Activated naive CD8-positive, alpha-beta T cell (primary cell): ENCODE results near the gene KIAA0319L.

Experiments
- H3K27ac Mint-ChIP-seq: one replicate; pipeline ENCODE4 v1.8.0; 2021; ENCODE audit warnings: mixed read lengths
- H3K27me3 Mint-ChIP-seq: one replicate; pipeline ENCODE4 v1.8.0; 2021; ENCODE audit warnings: mixed read lengths
- H3K36me3 Mint-ChIP-seq: one replicate; pipeline ENCODE4 v1.8.0; 2021; ENCODE audit warnings: mixed read lengths
- H3K4me1 Mint-ChIP-seq: one replicate; pipeline ENCODE4 v1.8.0; 2021; ENCODE audit warnings: low read depth, mixed read lengths
- H3K4me3 Mint-ChIP-seq: one replicate; pipeline ENCODE4 v1.8.0; 2021; ENCODE audit warnings: mild to moderate bottlenecking, mixed read lengths
- H3K9me3 Mint-ChIP-seq: one replicate; pipeline ENCODE4 v1.8.0; 2021; ENCODE audit warnings: low read depth, mixed read lengths

The KIAA0319L gene

GRCh38 chr1:35561297-35561971 is 4.2 kb upstream of the KIAA0319L start:
- H3K27me3 Mint-ChIP-seq: no peaks in the 10 kb centered on the region
- no peak overlapping the region for H3K4me3 Mint-ChIP-seq
- peaks cover 31% of the 10 kb centered on the region for H3K4me1 Mint-ChIP-seq
- H3K36me3 Mint-ChIP-seq: no peaks in the 10 kb centered on the region
- no peaks in the 10 kb centered on the region for H3K9me3 Mint-ChIP-seq
- no peak overlapping the region for H3K27ac Mint-ChIP-seq

GRCh38 chr1:35560256-35561225 is 3.3 kb upstream of the KIAA0319L start:
- Mint-ChIP-seq H3K36me3 (no peaks in the 10 kb centered on the region), H3K27ac (no peak overlapping the region), H3K4me1 (peaks cover 40% of the 10 kb centered on the region), H3K4me3 (no peak overlapping the region), H3K9me3 (no peaks in the 10 kb centered on the region), H3K27me3 (no peaks in the 10 kb centered on the region)

- Mint-ChIP-seq H3K27ac (peak overlapping the region; percentile 51), H3K36me3 (no peaks in the 10 kb centered on the region), H3K4me3 (peak overlapping the region; percentile 95), H3K27me3 (no peaks in the 10 kb centered on the region), H3K4me1 (peaks cover 45% of the 10 kb centered on the region), H3K9me3 (no peaks in the 10 kb centered on the region)
Measured at GRCh38 chr1:35559317-35559944, 2.2 kb upstream of the KIAA0319L start.

GRCh38 chr1:35558374-35559316 is 1.4 kb upstream of the KIAA0319L start:
- H3K36me3 Mint-ChIP-seq: no peaks in the 10 kb centered on the region
- H3K9me3 Mint-ChIP-seq: no peaks in the 10 kb centered on the region
- peak overlapping the region; percentile 93 for H3K27ac Mint-ChIP-seq
- H3K4me3 Mint-ChIP-seq: peak overlapping the region; percentile 95
- H3K4me1 Mint-ChIP-seq: peaks cover 48% of the 10 kb centered on the region
- no peaks in the 10 kb centered on the region for H3K27me3 Mint-ChIP-seq

GRCh38 chr1:35557611-35558373 is 589 bp upstream of the KIAA0319L start, which contains the start of gene NCDN:
NCDN (plus strand) TSS chr1:35557799; CDS start chr1:35558191, 392 bp downstream.
- H3K9me3 Mint-ChIP-seq: no peaks in the 10 kb centered on the region
- peak within 1 kb of the TSS; percentile 95 for H3K4me3 Mint-ChIP-seq
- H3K36me3 Mint-ChIP-seq: no peaks in the 10 kb centered on the region
- peaks cover 52% of the 10 kb centered on the region for H3K4me1 Mint-ChIP-seq
- peak within 1 kb of the TSS; percentile 93 for H3K27ac Mint-ChIP-seq
- H3K27me3 Mint-ChIP-seq: no peaks in the 10 kb centered on the region

- Mint-ChIP-seq H3K4me1 (peaks cover 55% of the 10 kb centered on the region), H3K27me3 (no peaks in the 10 kb centered on the region), H3K36me3 (no peaks in the 10 kb centered on the region), H3K4me3 (peak overlapping the region; percentile 95), H3K9me3 (no peaks in the 10 kb centered on the region), H3K27ac (peak overlapping the region; percentile 62)
Measured at GRCh38 chr1:35556484-35557117, 602 bp downstream of the KIAA0319L start.

GRCh38 chr1:35555601-35556477 is 1.4 kb downstream of the KIAA0319L start:
- Mint-ChIP-seq H3K36me3 (no peaks in the 10 kb centered on the region), H3K4me3 (peak overlapping the region; percentile 95), H3K9me3 (no peaks in the 10 kb centered on the region), H3K27me3 (no peaks in the 10 kb centered on the region), H3K4me1 (peaks cover 54% of the 10 kb centered on the region), H3K27ac (peak overlapping the region; percentile 62)

GRCh38 chr1:35555212-35555584 is 2.0 kb downstream of the KIAA0319L start:
- no peaks in the 10 kb centered on the region for H3K9me3 Mint-ChIP-seq
- peak overlapping the region; percentile 95 for H3K4me3 Mint-ChIP-seq
- no peaks in the 10 kb centered on the region for H3K36me3 Mint-ChIP-seq
- H3K27ac Mint-ChIP-seq: peak overlapping the region; percentile 62
- H3K27me3 Mint-ChIP-seq: no peaks in the 10 kb centered on the region
- H3K4me1 Mint-ChIP-seq: peaks cover 56% of the 10 kb centered on the region

GRCh38 chr1:35554266-35555211 is 2.7 kb downstream of the KIAA0319L start:
- no peaks in the 10 kb centered on the region for H3K36me3 Mint-ChIP-seq
- peak overlapping the region; percentile 62 for H3K27ac Mint-ChIP-seq
- peaks cover 53% of the 10 kb centered on the region for H3K4me1 Mint-ChIP-seq
- no peak overlapping the region for H3K4me3 Mint-ChIP-seq
- H3K27me3 Mint-ChIP-seq: no peaks in the 10 kb centered on the region
- no peaks in the 10 kb centered on the region for H3K9me3 Mint-ChIP-seq

GRCh38 chr1:35553851-35554250 is 3.4 kb downstream of the KIAA0319L start:
- H3K4me3 Mint-ChIP-seq: no peak overlapping the region
- no peaks in the 10 kb centered on the region for H3K27me3 Mint-ChIP-seq
- H3K27ac Mint-ChIP-seq: no peak overlapping the region
- no peaks in the 10 kb centered on the region for H3K9me3 Mint-ChIP-seq
- H3K4me1 Mint-ChIP-seq: peaks cover 54% of the 10 kb centered on the region
- H3K36me3 Mint-ChIP-seq: no peaks in the 10 kb centered on the region

GRCh38 chr1:35546614-35547013 is 10.6 kb downstream of the KIAA0319L start:
- H3K4me1 Mint-ChIP-seq: peaks cover 55% of the 10 kb centered on the region
- H3K4me3 Mint-ChIP-seq: no peak overlapping the region
- H3K9me3 Mint-ChIP-seq: no peaks in the 10 kb centered on the region
- peaks cover 6% of the 10 kb centered on the region for H3K36me3 Mint-ChIP-seq
- no peak overlapping the region for H3K27ac Mint-ChIP-seq
- H3K27me3 Mint-ChIP-seq: no peaks in the 10 kb centered on the region

- Mint-ChIP-seq H3K4me3 (no peak overlapping the region), H3K36me3 (peaks cover 6% of the 10 kb centered on the region), H3K27ac (peak overlapping the region; percentile 13), H3K4me1 (peaks cover 62% of the 10 kb centered on the region), H3K9me3 (no peaks in the 10 kb centered on the region), H3K27me3 (no peaks in the 10 kb centered on the region)
Measured at GRCh38 chr1:35544976-35545375, 12.2 kb downstream of the KIAA0319L start.
